HG02973 (cell line): Measurements from ENCODE around the gene COL9A3.

ENCODE experiments used
- ATAC-seq: cut with Tn5 transposase; IDR thresholded peaks from one replicate; pipeline ENCODE4 v1.9.1; 2021; ENCODE audit warnings: moderate library complexity; ENCODE audit not compliant: unreplicated experiment

COL9A3 gene

GRCh38 chr20:62876902-62877816, 60.3 kb downstream of the COL9A3 start:
- no peak for ATAC-seq

GRCh38 chr20:62878244-62879038, 61.6 kb downstream of the COL9A3 start:
- no peak for ATAC-seq

DNA sequence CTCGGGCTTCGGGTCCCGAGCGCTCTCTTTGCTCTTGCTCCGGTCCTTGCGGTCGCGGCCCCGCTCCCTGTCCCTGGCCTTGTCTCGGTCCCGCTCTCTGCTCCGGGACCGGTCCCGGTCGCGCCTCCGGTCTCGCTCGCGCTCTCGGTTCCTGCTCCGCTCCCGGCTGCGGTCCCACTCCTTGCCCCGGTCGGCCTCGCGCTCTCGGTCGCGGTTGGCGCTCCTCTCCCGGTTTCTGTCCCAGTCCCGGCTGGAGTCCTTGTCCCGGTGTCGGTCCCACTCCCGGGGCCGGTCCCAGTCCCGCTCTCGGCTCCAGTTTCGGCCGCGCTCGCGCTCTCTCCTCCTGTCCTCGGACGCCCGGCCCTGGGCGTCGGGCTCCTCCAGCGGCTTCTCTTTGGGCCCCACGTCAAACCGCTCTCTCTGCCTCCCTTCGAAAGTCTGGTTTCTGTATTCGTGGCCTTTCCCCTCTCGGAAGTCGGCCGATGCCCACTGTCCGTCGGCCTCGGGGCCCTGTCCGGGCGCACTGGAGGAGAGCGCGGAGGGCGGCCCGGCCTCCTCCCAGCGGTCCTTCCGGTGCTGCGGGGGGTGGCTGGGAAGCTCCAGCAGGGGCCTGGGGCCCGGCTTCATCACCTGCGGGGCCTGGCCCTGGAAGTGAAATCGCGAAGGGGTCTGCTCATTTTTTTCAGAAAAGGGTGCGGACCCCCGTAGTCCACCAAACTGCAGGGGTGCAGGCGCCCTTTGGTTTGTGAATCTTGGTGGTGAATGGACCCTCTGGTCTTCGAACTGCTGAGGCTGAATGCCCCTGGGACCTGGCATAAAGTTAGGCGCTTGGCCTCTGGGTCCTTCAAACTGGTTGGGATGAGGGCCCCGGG, 62.7 kb downstream of the COL9A3 start:
- ATAC-seq, result no peak

DNA sequence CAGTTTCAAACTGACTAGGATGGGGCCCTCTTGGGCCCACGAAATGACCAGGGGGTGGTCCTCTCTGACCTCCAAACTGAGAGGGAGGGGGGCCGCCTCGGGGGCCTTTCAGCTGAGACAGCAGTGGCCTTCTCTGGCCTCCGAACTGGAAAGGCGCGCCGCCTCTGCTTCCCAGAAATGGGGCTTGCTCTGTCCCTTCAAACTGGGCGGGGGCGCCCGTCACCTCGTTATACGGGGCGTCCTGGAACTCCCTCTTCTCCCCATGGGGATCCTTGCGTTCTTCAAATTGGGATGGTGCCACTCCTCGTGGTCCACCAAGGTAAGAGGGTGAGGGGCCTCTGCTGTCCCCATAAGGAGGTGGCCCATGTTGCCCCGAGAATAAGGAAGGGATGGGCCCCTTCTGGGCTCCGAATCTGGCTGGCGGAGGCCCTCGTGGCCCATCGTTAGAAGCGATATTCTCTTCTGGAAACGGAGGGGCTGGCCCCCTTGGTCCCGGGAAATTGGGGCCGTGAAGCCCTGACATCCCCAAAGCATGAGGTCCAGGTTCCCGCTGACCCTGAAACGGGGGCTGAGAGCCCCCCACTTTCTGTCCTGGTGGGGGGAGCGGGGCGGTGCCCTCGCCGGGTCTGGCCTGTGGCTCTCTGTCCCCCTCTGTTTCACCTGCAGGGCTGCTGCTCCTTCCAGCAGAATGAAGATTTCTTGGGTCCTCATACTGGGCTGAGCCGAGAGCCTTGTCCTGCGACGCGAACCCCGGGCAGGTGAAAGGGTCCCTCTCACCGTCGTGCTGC, 63.5 kb downstream of the COL9A3 start:
- ATAC-seq, result no peak

DNA sequence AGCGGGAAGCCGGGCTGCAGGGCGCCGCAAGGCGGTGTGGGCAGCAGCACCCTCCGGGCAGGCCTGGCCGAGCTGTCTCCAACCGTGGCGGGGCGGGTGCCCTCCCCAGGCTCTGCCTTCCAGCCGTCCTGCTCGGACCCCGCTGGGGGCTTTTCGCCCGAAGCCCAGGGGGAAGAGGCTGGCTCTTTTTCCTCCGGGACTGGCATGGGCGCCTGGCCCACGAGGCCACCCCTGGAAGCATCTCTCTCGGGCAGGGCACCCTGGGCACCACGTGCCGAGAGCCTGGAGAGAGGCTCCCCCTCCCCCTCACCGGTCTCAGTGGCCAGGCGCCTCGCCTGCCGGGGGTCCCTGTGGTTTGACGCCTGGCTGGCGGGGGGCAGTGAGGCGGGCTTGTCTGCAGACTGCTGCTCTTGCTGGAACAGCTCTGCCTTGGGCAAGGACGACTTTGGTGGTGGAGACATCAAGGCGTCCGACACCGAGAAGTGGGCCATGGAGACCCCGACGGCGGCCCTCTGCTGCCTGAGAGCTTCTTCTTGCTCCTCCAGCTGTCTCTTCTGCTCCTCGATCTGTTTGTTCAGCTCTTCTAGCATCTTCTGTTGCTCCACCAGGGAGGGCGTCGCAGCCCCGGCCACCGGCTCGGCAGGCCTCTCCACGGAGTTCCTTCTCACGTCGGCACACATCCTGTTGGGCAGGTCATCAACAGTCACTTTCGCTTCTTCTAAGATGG, 64.2 kb downstream of the COL9A3 start:
- no peak for ATAC-seq

- ATAC-seq, result no peak
These were observed 65.0 kb downstream of the COL9A3 start for GRCh38 chr20:62881662-62882395.

DNA sequence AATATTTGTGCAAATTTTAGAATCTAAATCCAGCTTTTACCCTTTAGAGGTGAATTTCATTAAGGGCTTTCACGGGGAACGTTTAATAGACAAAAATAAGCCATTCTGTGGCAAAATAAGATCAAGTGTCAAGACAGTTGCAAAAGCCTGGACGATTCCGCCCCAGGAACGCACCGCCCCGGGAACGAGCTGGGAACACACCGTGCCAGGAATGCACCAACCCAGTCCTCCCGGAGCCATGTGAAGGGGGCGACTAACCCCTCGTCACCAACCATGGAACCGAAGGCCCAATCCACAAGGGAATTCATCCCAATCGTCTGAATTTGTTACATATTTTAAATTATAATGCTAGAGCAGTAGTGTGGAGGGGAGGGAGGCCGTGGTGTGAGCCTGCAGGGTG, 65.6 kb downstream of the COL9A3 start:
- no peak for ATAC-seq

- ATAC-seq, result no peak
These were observed 67.7 kb downstream of the COL9A3 start for GRCh38 chr20:62884556-62884955.

DNA sequence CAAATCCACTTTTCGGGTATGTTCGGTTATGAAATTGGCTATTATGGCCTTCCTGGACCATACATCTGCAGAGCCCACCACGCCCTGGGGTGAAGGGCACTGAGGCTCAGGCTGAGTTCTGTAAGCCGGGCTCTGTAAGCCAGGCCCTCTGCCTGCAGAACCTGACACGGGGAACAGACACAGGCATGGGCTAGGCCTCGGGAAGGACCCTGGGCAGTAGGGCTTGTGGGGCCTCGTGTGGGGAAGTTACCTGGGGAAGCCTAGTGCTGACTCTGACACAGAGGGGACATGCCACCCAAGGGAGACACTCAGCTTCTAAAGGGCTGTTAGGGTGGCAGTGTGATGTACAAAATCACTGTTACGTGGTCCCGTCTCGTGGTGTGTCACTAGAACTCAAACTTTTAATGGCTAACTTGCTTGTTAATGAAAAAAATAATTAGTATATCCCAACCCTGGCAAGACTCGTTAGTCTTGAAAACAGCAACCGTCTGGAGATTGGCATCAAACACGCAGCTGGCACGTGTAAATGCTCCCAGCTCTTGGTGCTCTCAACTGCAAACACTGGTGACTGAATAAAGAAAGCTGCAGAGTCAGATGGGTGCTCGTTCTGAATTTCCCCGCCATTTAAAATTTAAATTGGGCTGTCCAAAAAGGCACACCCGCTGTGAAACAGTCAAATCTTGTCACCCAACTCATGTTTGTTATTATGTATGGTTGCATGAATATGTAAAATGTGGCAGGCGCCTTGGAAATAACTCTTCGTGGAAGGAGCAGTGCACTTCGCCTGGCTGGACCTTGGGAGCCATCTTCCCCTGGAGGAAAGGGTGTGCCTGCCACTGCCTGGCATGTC, 68.4 kb downstream of the COL9A3 start:
- ATAC-seq, result no peak

GRCh38 chr20:62885896-62886708, 69.3 kb downstream of the COL9A3 start:
- no peak for ATAC-seq

- no peak for ATAC-seq
These were observed 69.8 kb downstream of the COL9A3 start for GRCh38 chr20:62886709-62887058.

DNA sequence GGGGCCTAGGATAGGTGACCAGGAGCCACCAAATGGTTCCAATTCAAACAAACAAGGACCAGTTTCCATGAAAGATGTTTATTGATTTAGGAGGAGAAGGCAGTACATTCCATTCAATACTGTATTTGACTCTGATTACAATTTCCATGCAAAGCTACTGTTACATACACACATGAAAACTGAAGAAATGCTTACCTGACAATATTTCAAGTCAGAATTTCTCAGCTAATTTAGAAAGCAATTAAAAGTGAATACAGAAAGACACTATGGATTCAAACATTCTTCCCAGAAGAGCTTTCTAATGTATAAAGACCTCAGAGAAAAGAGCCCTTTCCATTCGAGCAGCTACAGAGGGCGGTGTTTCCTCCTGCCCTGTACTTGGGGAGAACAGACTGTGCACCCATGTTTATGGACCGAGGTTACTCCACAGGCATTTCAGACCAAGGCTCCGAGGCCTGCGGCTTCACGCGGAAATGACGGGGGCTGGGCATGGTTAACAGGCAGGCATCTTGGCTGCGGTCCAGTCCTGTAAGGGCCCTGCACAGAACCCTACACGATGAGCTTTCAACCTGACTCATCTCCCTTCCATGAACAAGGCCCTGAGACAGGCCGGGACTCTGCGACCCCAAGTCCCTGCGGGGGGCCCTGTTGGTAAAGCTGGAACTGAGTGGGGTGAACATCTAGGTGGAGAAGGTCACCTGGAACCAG, 70.5 kb downstream of the COL9A3 start:
- no peak for ATAC-seq

- no peak for ATAC-seq
These were observed 71.0 kb downstream of the COL9A3 start for GRCh38 chr20:62887860-62888239.

DNA sequence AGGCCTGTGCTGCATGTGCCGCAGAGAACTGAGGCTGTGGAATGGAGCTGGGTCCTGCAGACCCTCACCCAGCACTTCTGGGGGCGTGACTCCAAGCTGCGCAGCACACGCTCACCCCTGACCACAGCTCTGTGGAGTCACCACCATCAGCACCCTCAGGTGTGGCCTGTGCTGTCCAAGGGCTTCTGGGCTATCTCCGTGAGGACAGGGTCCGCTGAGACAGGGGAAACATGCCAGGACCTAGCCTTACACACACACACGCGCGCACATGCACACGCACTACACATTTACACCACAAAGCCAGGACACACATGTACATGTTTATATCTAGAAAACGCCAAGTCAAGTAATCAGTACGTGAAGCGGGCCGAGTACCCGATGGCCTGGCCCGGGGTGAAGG, 71.6 kb downstream of the COL9A3 start:
- no peak for ATAC-seq

DNA sequence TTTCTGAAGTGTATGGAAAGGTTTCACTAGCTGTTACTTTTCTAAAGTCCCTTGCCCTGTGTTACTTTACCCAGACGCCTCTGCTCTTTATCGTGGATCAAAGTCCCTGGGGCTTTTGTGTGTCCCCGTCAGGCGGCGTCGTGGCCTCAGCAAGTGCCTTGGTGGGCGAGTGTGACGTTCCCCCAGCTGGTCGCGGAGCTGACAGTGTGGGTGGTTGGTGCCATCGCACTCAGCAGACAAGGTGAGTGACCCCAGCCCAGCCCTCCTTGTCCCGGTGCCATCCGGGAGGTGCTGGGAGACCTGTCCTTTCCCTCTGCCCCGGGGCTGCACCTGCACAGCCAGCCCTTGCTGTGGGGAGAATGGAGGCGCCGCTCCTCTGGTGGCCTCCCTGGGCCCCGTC, 72.1 kb downstream of the COL9A3 start:
- ATAC-seq, result no peak

GRCh38 chr20:62889411-62889810, 72.6 kb downstream of the COL9A3 start:
- ATAC-seq, result no peak

- no peak for ATAC-seq
These were observed 73.0 kb downstream of the COL9A3 start for GRCh38 chr20:62889871-62890270.
